ENCODE measurements around the gene BBOF1.

BBOF1 gene

DNA sequence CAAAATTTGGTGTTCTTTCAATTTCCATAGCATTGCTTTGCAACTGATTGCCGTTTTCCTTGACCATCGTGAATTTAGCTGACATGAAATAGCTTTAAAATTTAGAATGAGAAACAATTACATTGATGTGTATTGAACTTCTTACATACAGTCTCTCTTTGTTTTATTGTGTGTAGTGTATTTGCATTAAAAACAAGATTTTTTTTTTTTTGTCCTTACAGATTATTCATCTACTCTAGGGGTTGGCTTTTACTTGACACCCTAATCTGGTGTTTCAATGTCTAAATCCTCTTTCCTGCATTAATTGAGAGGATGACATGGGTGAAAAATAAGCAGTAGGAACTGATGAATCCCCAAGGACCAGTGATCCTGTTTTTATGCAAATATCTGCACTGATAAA, 86.2 kb downstream of the BBOF1 start:
- no peak for DNase-seq

GRCh38 chr14:74109369-74109768, 90.2 kb downstream of the BBOF1 start:
- DNase-seq: no peak

GRCh38 chr14:74111395-74112216, 92.5 kb downstream of the BBOF1 start:
- DNase-seq: peak; percentile 64

All from fibroblast of skin of scalp (primary cell).